Gastroesophageal sphincter (tissue), 3 donors: Measurements from ENCODE around the gene MITF.

Experiments
- POLR2A ChIP-seq, 2 donors: fragments of 450-650 bp; IDR thresholded peaks; one replicate each; pipeline ENCODE4 v1.6.1; 2017; ENCODE audit warnings: antibody characterized with exemption in 2 of 2, mild to moderate bottlenecking in 2 of 2, moderate library complexity in 1 of 2
- POLR2AphosphoS5 ChIP-seq: sonication (generic); formaldehyde crosslinking; IDR thresholded peaks from one replicate; pipeline ENCODE4 v1.6.1; 2017; ENCODE audit warnings: antibody characterized with exemption
- TF ChIP-seq, protein P1 (sequence below), 4 experiments: fragments of 200-600 bp in 2 of 4; fragments of 450-650 bp in 2 of 4; sonication (generic) in 1 of 4; IDR thresholded peaks; one replicate each; pipeline ENCODE4 v1.5.1; 2017 to 2019; ENCODE audit warnings: antibody characterized with exemption in 4 of 4, mild to moderate bottlenecking in 2 of 4, moderate library complexity in 2 of 4

DNA sequence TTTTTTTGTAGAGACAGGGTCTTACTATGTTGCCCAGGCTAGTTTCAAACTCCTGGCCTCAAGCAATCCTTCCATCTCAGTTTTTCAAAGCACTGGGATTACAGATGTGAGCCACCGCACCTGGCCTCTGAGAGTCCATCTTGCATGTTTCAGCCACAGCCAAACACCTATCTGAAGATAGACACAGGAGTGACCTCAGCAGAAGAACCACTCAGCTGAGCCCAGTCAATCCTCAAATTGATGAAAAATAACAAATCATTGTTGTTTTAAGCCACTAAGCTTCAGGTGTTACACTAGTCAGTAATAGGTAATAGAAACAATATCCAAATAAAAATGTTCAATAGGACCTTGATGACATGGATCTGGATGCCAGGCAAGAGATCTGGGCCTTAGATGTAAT, 38.3 kb upstream of the MITF start:
- TF ChIP-seq, protein P1, sequence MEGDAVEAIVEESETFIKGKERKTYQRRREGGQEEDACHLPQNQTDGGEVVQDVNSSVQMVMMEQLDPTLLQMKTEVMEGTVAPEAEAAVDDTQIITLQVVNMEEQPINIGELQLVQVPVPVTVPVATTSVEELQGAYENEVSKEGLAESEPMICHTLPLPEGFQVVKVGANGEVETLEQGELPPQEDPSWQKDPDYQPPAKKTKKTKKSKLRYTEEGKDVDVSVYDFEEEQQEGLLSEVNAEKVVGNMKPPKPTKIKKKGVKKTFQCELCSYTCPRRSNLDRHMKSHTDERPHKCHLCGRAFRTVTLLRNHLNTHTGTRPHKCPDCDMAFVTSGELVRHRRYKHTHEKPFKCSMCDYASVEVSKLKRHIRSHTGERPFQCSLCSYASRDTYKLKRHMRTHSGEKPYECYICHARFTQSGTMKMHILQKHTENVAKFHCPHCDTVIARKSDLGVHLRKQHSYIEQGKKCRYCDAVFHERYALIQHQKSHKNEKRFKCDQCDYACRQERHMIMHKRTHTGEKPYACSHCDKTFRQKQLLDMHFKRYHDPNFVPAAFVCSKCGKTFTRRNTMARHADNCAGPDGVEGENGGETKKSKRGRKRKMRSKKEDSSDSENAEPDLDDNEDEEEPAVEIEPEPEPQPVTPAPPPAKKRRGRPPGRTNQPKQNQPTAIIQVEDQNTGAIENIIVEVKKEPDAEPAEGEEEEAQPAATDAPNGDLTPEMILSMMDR (IDR thresholded peaks at IDR 0.05), result no peak
- TF ChIP-seq POLR2A (IDR thresholded peaks at IDR 0.05) (no peak), POLR2AphosphoS5 (no peak)
